HepG2 (cell line): ENCODE results near the gene ANKFY1. TPM values are rescaled to one million over a fixed set of nuclear protein-coding genes. Genes with fewer than 3 reads are reported as not detected.

Experiments
- ATAC-seq: fragments of 200-7000 bp; cut with Tn5 transposase; 3 replicates; pipeline ENCODE4 v1.9.1; 2020; ENCODE audit warnings: mild to moderate bottlenecking, moderate library complexity
- BruUV-seq: library from RNA; stranded (reverse); fragments of 400-500 nt; replicated peaks from 2 replicates; lab custom pipeline; 2021; lab: Mats Ljungman, UMichigan
- CTCF ChIA-PET: fragments of 300-600 bp; formaldehyde crosslinking; extraction: SDS; loops from one replicate; lab custom pipeline; 2021; ENCODE audit warnings: low total read pairs, inconsistent platforms, low intra/inter-chr PET ratio; lab: Yijun Ruan, JAX
- POLR2A ChIA-PET: fragments of 350-600 bp; sonication (Branson Sonifier 250); formaldehyde crosslinking; loops from one replicate; lab custom pipeline; 2020; ENCODE audit warnings: antibody characterized with exemption, inconsistent platforms; lab: Yijun Ruan, JAX
- DNase-seq: peaks from one replicate; pipeline ENCODE4 v3.0.0-alpha.2; 2015; ENCODE audit warnings: low spot score
- FAIRE-seq: peaks from 3 replicates; lab custom pipeline; 2011; peaks lifted over from hg19 to GRCh38; lab: Jason Lieb, UNC
- H2AFZ ChIP-seq: one replicate; pipeline ENCODE4 v1.6.1; 2011; ENCODE audit warnings: low read length, inconsistent platforms
- H3K27ac ChIP-seq: fragments of 300-600 bp; 3 replicates; pipeline ENCODE4 v1.8.0; 2011; ENCODE audit warnings: mixed run types, mild to moderate bottlenecking, mixed read lengths, low read length, inconsistent platforms; ENCODE audit not compliant: insufficient read depth; ENCODE audit errors: extremely low read length
- H3K27me3 ChIP-seq, 2 experiments: fragments of 200-600 bp in 1 of 2; 2 replicates in 1 of 2; 3 replicates in 1 of 2; pipeline versions ENCODE4 v1.6.0 to v1.8.0; 2011; ENCODE audit warnings: low read length in 2 of 2, mild to moderate bottlenecking in 2 of 2, moderate library complexity in 2 of 2, inconsistent platforms in 1 of 2; ENCODE audit not compliant: insufficient read depth in 2 of 2, control insufficient read depth in 1 of 2
- H3K36me3 ChIP-seq, 2 experiments: fragments of 200-600 bp in 1 of 2; replicated peaks in 1 of 2; 2 replicates in 1 of 2; 3 replicates in 1 of 2; pipeline versions ENCODE4 v1.5.1 to v1.8.0; 2011; ENCODE audit warnings: low read length in 2 of 2, inconsistent platforms in 1 of 2; ENCODE audit not compliant: insufficient read depth in 2 of 2, control insufficient read depth in 1 of 2
- H3K4me1 ChIP-seq: 2 replicates; pipeline ENCODE4 v1.5.1; 2012; ENCODE audit warnings: low read length, inconsistent platforms; ENCODE audit not compliant: insufficient read depth
- H3K4me2 ChIP-seq: 2 replicates; pipeline ENCODE4 v1.6.0; 2011; ENCODE audit warnings: low read depth, low read length, inconsistent platforms
- H3K4me3 ChIP-seq, 3 experiments: fragments of 200-600 bp in 1 of 3; sonication (generic), shearing (Covaris generic) in 1 of 3; replicated peaks in 1 of 3; 2 replicates each; pipeline ENCODE4 v1.5.1; 2011 to 2016; ENCODE audit warnings: low read length in 3 of 3, inconsistent platforms in 2 of 3, low read depth in 2 of 3, mild to moderate bottlenecking in 2 of 3, control low read depth in 1 of 3, mixed read lengths in 1 of 3; ENCODE audit not compliant: insufficient read depth in 1 of 3
- H3K79me2 ChIP-seq: one replicate; pipeline ENCODE4 v1.6.1; 2011; ENCODE audit warnings: low read length, inconsistent platforms; ENCODE audit not compliant: insufficient read depth
- H3K9ac ChIP-seq: 2 replicates; pipeline ENCODE4 v1.6.0; 2011; ENCODE audit warnings: mild to moderate bottlenecking, low read depth, low read length, inconsistent platforms; ENCODE audit not compliant: insufficient read depth
- H3K9me3 ChIP-seq: 2 replicates; pipeline ENCODE4 v1.5.1; 2012; ENCODE audit warnings: mild to moderate bottlenecking, low read length
- H4K20me1 ChIP-seq: 2 replicates; pipeline ENCODE4 v1.6.0; 2011; ENCODE audit warnings: inconsistent platforms, mild to moderate bottlenecking, low read length, moderate library complexity; ENCODE audit not compliant: insufficient read depth
- MED8 ChIP-seq: sonication (generic); formaldehyde crosslinking; IDR thresholded peaks from 2 replicates; pipeline ENCODE4 v1.8.1; 2023; ENCODE audit warnings: mild to moderate bottlenecking, missing genetic modification reagents; ENCODE audit not compliant: insufficient replicate concordance
- NONO ChIP-seq, 2 experiments: fragments of 450-650 bp in 1 of 2; sonication (generic) in 1 of 2; formaldehyde crosslinking in 1 of 2; IDR thresholded peaks in 1 of 2; conservative IDR thresholded peaks in 1 of 2; 2 replicates each; pipeline versions ENCODE4 v1.6.1 to v1.8.0; 2017 to 2022; ENCODE audit warnings: mild to moderate bottlenecking in 1 of 2, missing genetic modification reagents in 1 of 2, moderate library complexity in 1 of 2
- WGBS: methylation state at CpG from one replicate; pipeline ENCODE4 v1.1.6; 2017; ENCODE audit warnings: low lambda C conversion rate; 5-methylcytosine and 5-hydroxymethylcytosine counted together
- in situ Hi-C: cut with HindIII; loops from 2 replicates; pipeline ENCODE4 v1.10.0; 2017; ENCODE audit warnings: low pct_unique_long_range_greater_than_20kb; ENCODE audit not compliant: extremely low pct_ligation_motif_present
- intact Hi-C: fragments of 100-400 bp; cut with micrococcal nuclease; formaldehyde crosslinking; loops from one replicate; pipeline ENCODE4 v1.10.0; 2022; ENCODE audit not compliant: unreplicated experiment
- polyA plus RNA-seq, 8 experiments: library from polyadenylated mRNA; depleted of rRNA in 3 of 8; stranded (reverse) in 7 of 8; unstranded in 1 of 8; fragments of >200 nt; fragmentation: Illumina TruSeq in 4 of 8; extraction: Trizol in 4 of 8; gene quantifications; 2 replicates each; pipeline versions ENCODE4 v1.2.1 to v1.2.3, GENCODE V29; 2011 to 2016; ENCODE audit warnings: low read depth in 4 of 8, missing spikeins in 1 of 8, mixed read lengths in 1 of 8; ENCODE audit not compliant: insufficient read depth in 1 of 8
- total RNA-seq, 5 experiments: library from RNA; depleted of rRNA; stranded (reverse); fragments of >200 nt; fragmentation: Illumina TruSeq; extraction: Trizol; gene quantifications; 2 replicates each; pipeline ENCODE4 v1.2.3, GENCODE V29; 2016; ENCODE audit warnings: low read depth in 1 of 5
- TF ChIP-seq, protein P1 (sequence below): sonication (generic); formaldehyde crosslinking; IDR thresholded peaks from 2 replicates; pipeline ENCODE4 v1.5.0; 2020; ENCODE audit warnings: mild to moderate bottlenecking, missing genetic modification reagents, moderate library complexity

Gene ANKFY1
- total and polyA plus RNA-seq, 2 of the 13 experiments (the other 11 are each of a cell fraction or from before 2014, with no cell fraction given): 11.9 to 16.8 TPM

DNA sequence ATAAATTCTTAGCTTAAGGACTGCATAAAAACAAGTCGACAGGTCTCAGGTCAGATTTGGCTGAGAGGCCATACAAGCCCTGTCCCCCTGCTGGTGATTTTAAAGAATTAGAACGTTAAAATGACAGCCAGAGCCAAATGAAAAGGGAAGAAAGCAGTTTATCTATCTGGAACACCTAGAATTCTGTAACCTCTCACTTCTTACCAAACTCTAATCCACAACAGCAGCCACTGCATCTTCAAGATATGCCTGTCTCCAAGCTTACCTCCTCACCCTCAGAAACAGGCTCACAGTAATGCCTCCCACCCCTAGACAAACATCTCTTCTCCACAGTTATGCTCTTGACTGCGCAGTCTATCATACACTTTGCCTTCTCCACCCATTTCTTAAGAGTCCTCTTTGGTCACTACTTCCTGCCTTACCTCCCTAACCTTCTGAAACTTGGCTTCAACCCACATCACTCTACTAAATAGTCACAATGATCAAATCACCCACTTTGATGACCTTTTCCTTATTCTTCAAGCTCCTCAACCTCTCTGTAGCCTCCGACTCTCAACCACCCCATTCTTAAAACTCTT lies 14.2 kb downstream of the ANKFY1 start:
- DNase-seq: peak; percentile 40
- CTCF ChIA-PET: interaction anchor here (0.7 to 1.6 kb wide), 2 partner anchors 34 to 50 kb away, joined by 3 to 7 read pairs; no protein-coding TSS in a partner anchor

More for the DNA sequence above, 14.2 kb downstream of the ANKFY1 start:
- BruUV-seq: no TSS peak
- Histone ChIP-seq H3K36me3 (peaks cover 2 to 5% of the 10 kb centered on the region in 2 experiments; a peak in 1 of 5 replicates), H4K20me1 (peaks cover 3% of the 10 kb centered on the region; the same call in 1 of the 2 replicates), H3K9me3 (no peaks in the 10 kb centered on the region), H3K9ac (no peak overlapping the region), H3K4me2 (no peak overlapping the region), H3K27me3 (no peaks in the 10 kb centered on the region), H3K4me1 (peaks cover 28% of the 10 kb centered on the region), H3K79me2 (peaks cover 60% of the 10 kb centered on the region), H3K4me3 (no peak overlapping the region), H3K27ac (no peak overlapping the region), H2AFZ (no peak overlapping the region)
- ATAC-seq (peak; percentile 46; the same call in 1 of the 3 replicates), FAIRE-seq (no peak)
- intact Hi-C loops: loop anchor here (1.0 kb wide), 1 partner anchor 34 kb away; no protein-coding TSS in a partner anchor
- 54% methylated on average over 4 of the region's 4 CpGs for WGBS
- TF ChIP-seq, protein P1, sequence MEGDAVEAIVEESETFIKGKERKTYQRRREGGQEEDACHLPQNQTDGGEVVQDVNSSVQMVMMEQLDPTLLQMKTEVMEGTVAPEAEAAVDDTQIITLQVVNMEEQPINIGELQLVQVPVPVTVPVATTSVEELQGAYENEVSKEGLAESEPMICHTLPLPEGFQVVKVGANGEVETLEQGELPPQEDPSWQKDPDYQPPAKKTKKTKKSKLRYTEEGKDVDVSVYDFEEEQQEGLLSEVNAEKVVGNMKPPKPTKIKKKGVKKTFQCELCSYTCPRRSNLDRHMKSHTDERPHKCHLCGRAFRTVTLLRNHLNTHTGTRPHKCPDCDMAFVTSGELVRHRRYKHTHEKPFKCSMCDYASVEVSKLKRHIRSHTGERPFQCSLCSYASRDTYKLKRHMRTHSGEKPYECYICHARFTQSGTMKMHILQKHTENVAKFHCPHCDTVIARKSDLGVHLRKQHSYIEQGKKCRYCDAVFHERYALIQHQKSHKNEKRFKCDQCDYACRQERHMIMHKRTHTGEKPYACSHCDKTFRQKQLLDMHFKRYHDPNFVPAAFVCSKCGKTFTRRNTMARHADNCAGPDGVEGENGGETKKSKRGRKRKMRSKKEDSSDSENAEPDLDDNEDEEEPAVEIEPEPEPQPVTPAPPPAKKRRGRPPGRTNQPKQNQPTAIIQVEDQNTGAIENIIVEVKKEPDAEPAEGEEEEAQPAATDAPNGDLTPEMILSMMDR (CRISPR knock-in tag): peak; percentile 46
- peak; percentile 58; the same call in 1 of the 2 replicates for TF ChIP-seq NONO (IDR thresholded peaks at IDR 0.05)
- TF ChIP-seq NONO (CRISPR knock-in tag; conservative IDR thresholded peaks at IDR 0.05): no peak
- TF ChIP-seq MED8 (CRISPR knock-in tag): no peak
- POLR2A ChIA-PET: no interaction called here
- in situ Hi-C loops: no loop called here
